Left lobe of liver (tissue), 2 donors: ENCODE results near the gene AQP2. TPM values are rescaled to one million over a fixed set of nuclear protein-coding genes. Genes with fewer than 3 reads are reported as not detected.

ENCODE experiments used
- ATAC-seq: fragments of 200-7000 bp; cut with Tn5 transposase; one replicate; pipeline ENCODE4 v1.9.1; 2020; ENCODE audit warnings: mild to moderate bottlenecking, moderate library complexity
- DNase-seq: peaks from one replicate; pipeline ENCODE4 v3.0.0-alpha.2; 2020; ENCODE audit warnings: low spot score
- total RNA-seq: library from RNA; stranded (reverse); gene quantifications from one replicate; pipeline ENCODE4 v1.2.1, GENCODE V29; 2021
- donor health status: DM: no; HTN: no; CAD: no; lungs with moderate emphysema.
- donor health status: DM: no; HTN: yes; CAD: no.

Gene AQP2
- total RNA-seq, 1 donor from 2014 or later: not detected

- DNase-seq (no peak), ATAC-seq (no peak)
Observed at GRCh38 chr12:49939307-49939706, 11.2 kb upstream of the AQP2 start.

- ATAC-seq (no peak), DNase-seq (no peak)
Observed at GRCh38 chr12:49939707-49940106, 10.8 kb upstream of the AQP2 start.

GRCh38 chr12:49941556-49942511 is 8.7 kb upstream of the AQP2 start:
- DNase-seq: no peak
- ATAC-seq: no peak

GRCh38 chr12:49942512-49942893 is 8.0 kb upstream of the AQP2 start:
- DNase-seq (no peak), ATAC-seq (no peak)

GRCh38 chr12:49942921-49943624 is 7.5 kb upstream of the AQP2 start:
- no peak for ATAC-seq
- no peak for DNase-seq

- DNase-seq (no peak), ATAC-seq (no peak)
Observed at GRCh38 chr12:49943625-49943960, 6.9 kb upstream of the AQP2 start.

- DNase-seq: no peak
- ATAC-seq: peak; percentile 55
Observed at GRCh38 chr12:49944046-49944445, 6.5 kb upstream of the AQP2 start.

GRCh38 chr12:49944718-49945117 is 5.8 kb upstream of the AQP2 start:
- DNase-seq: no peak
- no peak for ATAC-seq

- peak; percentile 98 for ATAC-seq
- DNase-seq: peak; percentile 78
Observed at GRCh38 chr12:49945394-49946080, 5.0 kb upstream of the AQP2 start.

GRCh38 chr12:49946086-49946485 is 4.5 kb upstream of the AQP2 start:
- DNase-seq: no peak
- no peak for ATAC-seq

- DNase-seq (no peak), ATAC-seq (no peak)
Observed at GRCh38 chr12:49946497-49946896, 4.0 kb upstream of the AQP2 start.

- ATAC-seq: no peak
Observed at GRCh38 chr12:49947593-49948226, 2.8 kb upstream of the AQP2 start.

GRCh38 chr12:49948866-49949845 is 1.4 kb upstream of the AQP2 start:
- ATAC-seq (no peak), DNase-seq (no peak)

More at GRCh38 chr12:49947593-49948226, 2.8 kb upstream of the AQP2 start:
- DNase-seq: no peak

- no peak for ATAC-seq
- DNase-seq: no peak
Observed at GRCh38 chr12:49949866-49950265, 671 bp upstream of the AQP2 start.

- no peak for DNase-seq
- ATAC-seq: no peak
Observed at GRCh38 chr12:49951411-49952240, 1.1 kb downstream of the AQP2 start.

GRCh38 chr12:49952391-49953055 is 2.0 kb downstream of the AQP2 start:
- peak; percentile 63 for ATAC-seq
- no peak for DNase-seq

- no peak for ATAC-seq
Observed at GRCh38 chr12:49953151-49953550, 2.6 kb downstream of the AQP2 start.

More at GRCh38 chr12:49953151-49953550, 2.6 kb downstream of the AQP2 start:
- DNase-seq: no peak
